A549 (cell line): ENCODE measurements around the gene TRIM4.

Experiments
- CHD2 ChIP-seq: fragments of 150-350 bp; IDR thresholded peaks from 2 replicates; pipeline ENCODE4 v1.6.1; 2014; ENCODE audit warnings: low read length; ENCODE audit not compliant: partially characterized antibody
- ESRRA ChIP-seq: fragments of 150-350 bp; IDR thresholded peaks from 2 replicates; pipeline ENCODE4 v1.6.1; 2014; ENCODE audit warnings: mild to moderate bottlenecking, low read length, borderline replicate concordance
- JUNB ChIP-seq: fragments of >200 bp; sonication (Bioruptor Twin); formaldehyde crosslinking; IDR thresholded peaks from 2 replicates; pipeline ENCODE4 v1.6.1; 2016
- MAX ChIP-seq: IDR thresholded peaks from 2 replicates; pipeline ENCODE4 v1.6.1; 2012
- TF ChIP-seq, protein P1 (sequence below): fragments of >200 bp; sonication (Bioruptor Twin); formaldehyde crosslinking; IDR thresholded peaks from 3 replicates; pipeline ENCODE4 v1.5.1; 2016

DNA sequence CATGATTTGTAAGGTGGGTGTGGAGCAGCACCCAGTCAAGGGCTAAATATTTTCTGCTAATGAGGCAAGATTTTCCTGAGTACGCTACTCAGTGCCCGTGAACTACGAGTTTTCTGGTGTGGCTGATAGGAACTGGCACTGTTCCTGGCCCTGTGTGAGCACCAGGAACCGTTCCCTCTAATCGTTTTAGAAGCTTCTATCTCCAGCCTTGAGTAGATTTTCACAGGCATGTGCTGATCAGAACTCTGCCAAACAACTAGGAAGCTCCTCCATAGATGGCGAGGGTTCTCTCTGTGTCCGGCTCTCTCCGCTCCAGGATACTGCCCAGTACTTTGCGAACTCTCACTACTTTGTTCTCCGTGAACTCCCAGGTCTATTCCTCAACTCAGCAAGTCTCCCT lies 17.7 kb downstream of the TRIM4 start:
- TF ChIP-seq JUNB (no peak), ESRRA (no peak), MAX (no peak), CHD2 (no peak)
- TF ChIP-seq, protein P1, sequence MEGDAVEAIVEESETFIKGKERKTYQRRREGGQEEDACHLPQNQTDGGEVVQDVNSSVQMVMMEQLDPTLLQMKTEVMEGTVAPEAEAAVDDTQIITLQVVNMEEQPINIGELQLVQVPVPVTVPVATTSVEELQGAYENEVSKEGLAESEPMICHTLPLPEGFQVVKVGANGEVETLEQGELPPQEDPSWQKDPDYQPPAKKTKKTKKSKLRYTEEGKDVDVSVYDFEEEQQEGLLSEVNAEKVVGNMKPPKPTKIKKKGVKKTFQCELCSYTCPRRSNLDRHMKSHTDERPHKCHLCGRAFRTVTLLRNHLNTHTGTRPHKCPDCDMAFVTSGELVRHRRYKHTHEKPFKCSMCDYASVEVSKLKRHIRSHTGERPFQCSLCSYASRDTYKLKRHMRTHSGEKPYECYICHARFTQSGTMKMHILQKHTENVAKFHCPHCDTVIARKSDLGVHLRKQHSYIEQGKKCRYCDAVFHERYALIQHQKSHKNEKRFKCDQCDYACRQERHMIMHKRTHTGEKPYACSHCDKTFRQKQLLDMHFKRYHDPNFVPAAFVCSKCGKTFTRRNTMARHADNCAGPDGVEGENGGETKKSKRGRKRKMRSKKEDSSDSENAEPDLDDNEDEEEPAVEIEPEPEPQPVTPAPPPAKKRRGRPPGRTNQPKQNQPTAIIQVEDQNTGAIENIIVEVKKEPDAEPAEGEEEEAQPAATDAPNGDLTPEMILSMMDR, result no peak
